SU-DHL-6 (cell line): ENCODE results near the gene LYL1.

Experiments
- H2AFZ ChIP-seq: fragments of 200-600 bp; sonication (generic); 2 replicates; pipeline ENCODE4 v1.6.1; 2014; ENCODE audit warnings: low read depth, mild to moderate bottlenecking, moderate library complexity, mixed read lengths, antibody characterized with exemption, low read length; ENCODE audit not compliant: severe bottlenecking
- H3F3A ChIP-seq: fragments of 200-600 bp; shearing (Covaris generic); 2 replicates; pipeline ENCODE4 v1.6.0; 2016; ENCODE audit warnings: antibody characterized with exemption, mild to moderate bottlenecking; ENCODE audit not compliant: insufficient read depth
- H3K27ac ChIP-seq: fragments of 200-600 bp; sonication (generic); 2 replicates; pipeline ENCODE4 v1.5.1; 2016; ENCODE audit warnings: low read depth, mild to moderate bottlenecking, low read length, moderate library complexity, mixed read lengths
- H3K27me3 ChIP-seq: fragments of 200-600 bp; sonication (generic), shearing (Covaris generic); 2 replicates; pipeline ENCODE4 v1.6.0; 2014; ENCODE audit warnings: mild to moderate bottlenecking, low read length
- H3K36me3 ChIP-seq: fragments of 200-600 bp; sonication (generic); 2 replicates; pipeline ENCODE4 v1.6.1; 2014; ENCODE audit warnings: mild to moderate bottlenecking, low read length, mixed read lengths
- H3K4me2 ChIP-seq: fragments of 300-600, 200-600 bp; shearing (Covaris generic), sonication (generic); 2 replicates; pipeline ENCODE4 v1.6.0; 2014; ENCODE audit warnings: low read length, low read depth, mild to moderate bottlenecking; ENCODE audit not compliant: poor library complexity, severe bottlenecking
- H3K4me3 ChIP-seq: fragments of 200-600 bp; sonication (generic); 2 replicates; pipeline ENCODE4 v1.5.1; 2014; ENCODE audit warnings: antibody characterized with exemption, low read length, mild to moderate bottlenecking, mixed read lengths; ENCODE audit not compliant: insufficient read depth, poor library complexity, severe bottlenecking
- H3K79me2 ChIP-seq: fragments of 200-600 bp; sonication (generic); 2 replicates; pipeline ENCODE4 v1.6.1; 2014; ENCODE audit warnings: mild to moderate bottlenecking, low read length, moderate library complexity; ENCODE audit not compliant: insufficient read depth
- H3K9ac ChIP-seq: fragments of 200-600 bp; sonication (generic); 2 replicates; pipeline ENCODE4 v1.7.0; 2014; ENCODE audit warnings: mild to moderate bottlenecking, low read length
- H3K9me2 ChIP-seq: fragments of 200-600 bp; sonication (generic); replicated peaks from 2 replicates; pipeline ENCODE4 v1.6.1; 2014; ENCODE audit warnings: low read length; ENCODE audit not compliant: insufficient read depth
- H3K9me3 ChIP-seq: fragments of 200-600 bp; sonication (generic); 2 replicates; pipeline ENCODE4 v1.6.1; 2014; ENCODE audit warnings: low read length, mixed read lengths; ENCODE audit not compliant: insufficient read depth
- H4K20me1 ChIP-seq: fragments of 200-600 bp; sonication (generic); 2 replicates; pipeline ENCODE4 v1.6.1; 2014; ENCODE audit warnings: low read depth, mild to moderate bottlenecking, antibody characterized with exemption, low read length, moderate library complexity, mixed read lengths
- EZH2phosphoT487 ChIP-seq: fragments of 200-600 bp; sonication (generic), shearing (Covaris generic); conservative IDR thresholded peaks from 2 replicates; pipeline ENCODE4 v1.6.1; 2018; ENCODE audit warnings: mild to moderate bottlenecking, antibody characterized with exemption, low read length, moderate library complexity, mixed read lengths
- TF ChIP-seq, protein P1 (sequence below): fragments of 200-600 bp; sonication (generic); IDR thresholded peaks from one replicate; pipeline ENCODE4 v1.5.1; 2017; ENCODE audit warnings: antibody characterized with exemption, mild to moderate bottlenecking, low read length, moderate library complexity; ENCODE audit not compliant: insufficient read depth, poor library complexity, severe bottlenecking

Gene LYL1

DNA sequence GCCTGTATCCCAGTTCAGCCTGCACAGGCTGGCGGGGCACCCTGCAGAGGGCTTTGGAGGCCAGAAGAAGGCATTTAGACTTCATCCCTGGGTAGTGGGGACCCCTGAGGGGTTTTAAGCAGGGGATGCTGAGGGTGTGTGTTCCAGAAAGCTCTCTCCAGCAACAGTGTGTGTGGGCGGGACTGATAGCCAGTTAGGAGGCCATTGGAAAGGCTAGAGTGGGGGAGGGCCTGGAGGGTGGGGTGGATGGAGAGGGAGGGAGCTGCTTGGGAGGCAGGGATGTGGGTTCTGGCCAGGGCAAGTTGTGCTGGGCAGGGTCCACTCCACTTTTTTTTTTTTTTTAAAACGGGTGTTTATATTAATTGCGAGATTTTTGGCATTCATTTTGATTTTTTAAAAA is 28.3 kb downstream of the LYL1 start:
- Histone ChIP-seq H3K36me3 (no peaks in the 10 kb centered on the region), H3K4me3 (no peak overlapping the region), H3K9me2 (no peaks in the 10 kb centered on the region), H3K27ac (no peak overlapping the region), H3K9me3 (no peaks in the 10 kb centered on the region), H3K79me2 (no peaks in the 10 kb centered on the region), H4K20me1 (no peaks in the 10 kb centered on the region), H3K9ac (no peak overlapping the region), H2AFZ (no peak overlapping the region), H3F3A (no peaks in the 10 kb centered on the region), H3K4me2 (no peak overlapping the region), H3K27me3 (no peaks in the 10 kb centered on the region)
- TF ChIP-seq EZH2phosphoT487, result no peak
- TF ChIP-seq, protein P1, sequence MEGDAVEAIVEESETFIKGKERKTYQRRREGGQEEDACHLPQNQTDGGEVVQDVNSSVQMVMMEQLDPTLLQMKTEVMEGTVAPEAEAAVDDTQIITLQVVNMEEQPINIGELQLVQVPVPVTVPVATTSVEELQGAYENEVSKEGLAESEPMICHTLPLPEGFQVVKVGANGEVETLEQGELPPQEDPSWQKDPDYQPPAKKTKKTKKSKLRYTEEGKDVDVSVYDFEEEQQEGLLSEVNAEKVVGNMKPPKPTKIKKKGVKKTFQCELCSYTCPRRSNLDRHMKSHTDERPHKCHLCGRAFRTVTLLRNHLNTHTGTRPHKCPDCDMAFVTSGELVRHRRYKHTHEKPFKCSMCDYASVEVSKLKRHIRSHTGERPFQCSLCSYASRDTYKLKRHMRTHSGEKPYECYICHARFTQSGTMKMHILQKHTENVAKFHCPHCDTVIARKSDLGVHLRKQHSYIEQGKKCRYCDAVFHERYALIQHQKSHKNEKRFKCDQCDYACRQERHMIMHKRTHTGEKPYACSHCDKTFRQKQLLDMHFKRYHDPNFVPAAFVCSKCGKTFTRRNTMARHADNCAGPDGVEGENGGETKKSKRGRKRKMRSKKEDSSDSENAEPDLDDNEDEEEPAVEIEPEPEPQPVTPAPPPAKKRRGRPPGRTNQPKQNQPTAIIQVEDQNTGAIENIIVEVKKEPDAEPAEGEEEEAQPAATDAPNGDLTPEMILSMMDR, result no peak

- no peaks in the 10 kb centered on the region for H3K9me3 ChIP-seq
- no peaks in the 10 kb centered on the region for H3K36me3 ChIP-seq
- H3K27me3 ChIP-seq, result no peaks in the 10 kb centered on the region
Observed at GRCh38 chr19:13073263-13073662, 29.4 kb downstream of the LYL1 start.

GRCh38 chr19:13072188-13072908 is 30.3 kb downstream of the LYL1 start:
- H3K4me3 ChIP-seq, result no peak overlapping the region
- H3K4me2 ChIP-seq, result no peak overlapping the region
- H4K20me1 ChIP-seq, result no peaks in the 10 kb centered on the region
- H3K9me2 ChIP-seq, result no peaks in the 10 kb centered on the region
- H3K36me3 ChIP-seq, result no peaks in the 10 kb centered on the region
- H3K9ac ChIP-seq, result no peak overlapping the region
- TF ChIP-seq EZH2phosphoT487, result no peak
- H2AFZ ChIP-seq, result no peak overlapping the region
- no peaks in the 10 kb centered on the region for H3F3A ChIP-seq
- H3K27ac ChIP-seq, result no peak overlapping the region
- H3K79me2 ChIP-seq, result no peaks in the 10 kb centered on the region
- no peaks in the 10 kb centered on the region for H3K9me3 ChIP-seq
- no peaks in the 10 kb centered on the region for H3K27me3 ChIP-seq

More at GRCh38 chr19:13073263-13073662, 29.4 kb downstream of the LYL1 start:
- no peak overlapping the region for H3K27ac ChIP-seq
- H3K9me2 ChIP-seq, result no peaks in the 10 kb centered on the region
- TF ChIP-seq, protein P1, result no peak
- TF ChIP-seq EZH2phosphoT487, result no peak
- H3K4me2 ChIP-seq, result no peak overlapping the region
- no peak overlapping the region for H3K4me3 ChIP-seq
- no peak overlapping the region for H3K9ac ChIP-seq
- no peaks in the 10 kb centered on the region for H3K79me2 ChIP-seq
- no peaks in the 10 kb centered on the region for H4K20me1 ChIP-seq
- H3F3A ChIP-seq, result no peaks in the 10 kb centered on the region
- H2AFZ ChIP-seq, result no peak overlapping the region

GRCh38 chr19:13071444-13072187 is 31.0 kb downstream of the LYL1 start:
- Histone ChIP-seq H3K36me3 (no peaks in the 10 kb centered on the region), H4K20me1 (no peaks in the 10 kb centered on the region), H3K79me2 (no peaks in the 10 kb centered on the region), H3K4me2 (no peak overlapping the region), H3K4me3 (no peak overlapping the region), H3K9me2 (no peaks in the 10 kb centered on the region), H3K27me3 (no peaks in the 10 kb centered on the region), H3K27ac (no peak overlapping the region), H3K9me3 (no peaks in the 10 kb centered on the region), H2AFZ (no peak overlapping the region), H3F3A (no peaks in the 10 kb centered on the region), H3K9ac (no peak overlapping the region)
- TF ChIP-seq, protein P1, result no peak
- TF ChIP-seq EZH2phosphoT487, result no peak
